Stomach (tissue), 9 donors: Measurements from ENCODE around the gene PRKG1. TPM values are rescaled to one million over a fixed set of nuclear protein-coding genes. Genes with fewer than 3 reads are reported as not detected.

Source experiments
- DNase-seq, 2 donors: peaks; one replicate each; pipeline versions ENCODE4 v3.0.0 to v3.0.0-alpha.2; 2013 to 2019
- H3K27ac ChIP-seq, 5 donors: fragments of 200-600 bp in 4 of 5; sonication (generic) in 4 of 5; one replicate each; pipeline ENCODE4 v1.5.1; 2013 to 2019; ENCODE audit warnings: mild to moderate bottlenecking in 1 of 5, moderate library complexity in 1 of 5
- H3K27me3 ChIP-seq, 3 donors: fragments of 200-600 bp; sonication (generic); one replicate each; pipeline ENCODE4 v1.5.1; 2017 to 2019; ENCODE audit warnings: mixed run types in 1 of 3
- H3K36me3 ChIP-seq, 4 donors: fragments of 200-600 bp; sonication (generic); 1 replicate in 3 of 4; 2 replicates in 1 of 4; pipeline ENCODE4 v1.5.1; 2016 to 2019
- H3K4me1 ChIP-seq, 4 donors: fragments of 200-600 bp; sonication (generic); one replicate each; pipeline ENCODE4 v1.5.1; 2016 to 2019
- H3K4me3 ChIP-seq, 4 donors: fragments of 200-600 bp; sonication (generic) in 3 of 4; one replicate each; pipeline ENCODE4 v1.5.1; 2016 to 2019; ENCODE audit warnings: mild to moderate bottlenecking in 1 of 4
- H3K9me3 ChIP-seq, 4 donors: fragments of 200-600 bp; sonication (generic); one replicate each; pipeline ENCODE4 v1.5.1; 2016 to 2019
- CTCF ChIP-seq, 7 experiments: fragments of 450-650 bp in 4 of 7; fragments of 200-600 bp in 3 of 7; sonication (generic) in 3 of 7; IDR thresholded peaks; one replicate each; pipeline ENCODE4 v1.5.1; 2016 to 2019; ENCODE audit warnings: antibody characterized with exemption in 7 of 7, control low read depth in 2 of 7, mild to moderate bottlenecking in 1 of 7
- EP300 ChIP-seq: sonication (generic); formaldehyde crosslinking; IDR thresholded peaks from one replicate; pipeline ENCODE4 v1.6.1; 2017; ENCODE audit warnings: antibody characterized with exemption
- POLR2A ChIP-seq, 4 donors: fragments of 450-650 bp; IDR thresholded peaks; one replicate each; pipeline ENCODE4 v1.6.1; 2016; ENCODE audit warnings: antibody characterized with exemption in 4 of 4, control low read depth in 2 of 4, mild to moderate bottlenecking in 1 of 4, moderate library complexity in 1 of 4
- POLR2AphosphoS5 ChIP-seq, 3 donors: sonication (generic); formaldehyde crosslinking; IDR thresholded peaks; one replicate each; pipeline ENCODE4 v1.6.1; 2016; ENCODE audit warnings: antibody characterized with exemption in 3 of 3
- WGBS, 5 donors: extraction: QIAGEN DNeasy Blood & Tissue Kit in 3 of 5; methylation state at CpG; one replicate each; pipeline versions ENCODE4 v1.1.5 to v1.1.7; 2013 to 2018; 5-methylcytosine and 5-hydroxymethylcytosine counted together
- intact Hi-C: fragments of 100-400 bp; cut with DNase I; formaldehyde crosslinking; loops from one replicate; pipeline ENCODE4 v1.15.1; 2023; ENCODE audit warnings: low total_unique reads
- polyA plus RNA-seq, 3 donors: library from polyadenylated mRNA; stranded (reverse); fragments of 200-250 nt; gene quantifications; one replicate each; pipeline ENCODE4 v1.2.3, GENCODE V29; 2013
- total RNA-seq, 5 donors: library from RNA; depleted of rRNA; stranded (reverse); fragments of >200 nt; gene quantifications; one replicate each; pipeline versions ENCODE4 v1.1.0 to v1.2.3, GENCODE V29; 2014 to 2016
- donor health status: healthy with polysubstance abuse.
- donor health status: Bipolar disorder and iron deficiency.
- donor health status: healthy.

Gene PRKG1
- total and polyA plus RNA-seq, 8 donors, result 1.5 to 89.2 (median 14.3) TPM

DNA sequence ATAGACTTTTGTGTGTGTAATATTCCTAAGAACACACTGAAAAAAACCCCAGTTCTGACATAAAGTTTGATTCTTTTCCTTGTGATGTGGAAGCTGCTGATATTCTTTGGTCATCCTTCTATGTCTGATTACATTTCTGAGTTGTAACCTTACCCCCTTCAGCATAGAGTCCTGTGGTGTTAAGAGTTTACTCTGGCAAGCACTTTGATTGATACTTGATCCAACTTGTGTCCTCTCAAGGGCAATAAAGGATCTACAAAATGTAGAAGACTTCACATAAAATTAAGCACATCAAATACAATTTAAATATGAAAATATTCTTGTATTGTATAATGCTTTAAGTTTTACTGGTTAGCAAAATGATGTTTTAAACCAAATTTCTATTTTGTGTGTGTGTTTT, 1018.1 kb downstream of the PRKG1 start:
- TF ChIP-seq POLR2A (IDR thresholded peaks at IDR 0.05) (no peak), EP300 (no peak), CTCF (IDR thresholded peaks at IDR 0.05) (no peak), POLR2AphosphoS5 (IDR thresholded peaks at IDR 0.05) (no peak)
- Histone ChIP-seq H3K27ac (no peak overlapping the region), H3K4me1 (no peaks in the 10 kb centered on the region), H3K4me3 (no peak overlapping the region), H3K9me3 (no peaks in the 10 kb centered on the region), H3K36me3 (no peaks in the 10 kb centered on the region), H3K27me3 (no peaks in the 10 kb centered on the region)
- DNase-seq, result no peak
- intact Hi-C loops, result no loop called here

DNA sequence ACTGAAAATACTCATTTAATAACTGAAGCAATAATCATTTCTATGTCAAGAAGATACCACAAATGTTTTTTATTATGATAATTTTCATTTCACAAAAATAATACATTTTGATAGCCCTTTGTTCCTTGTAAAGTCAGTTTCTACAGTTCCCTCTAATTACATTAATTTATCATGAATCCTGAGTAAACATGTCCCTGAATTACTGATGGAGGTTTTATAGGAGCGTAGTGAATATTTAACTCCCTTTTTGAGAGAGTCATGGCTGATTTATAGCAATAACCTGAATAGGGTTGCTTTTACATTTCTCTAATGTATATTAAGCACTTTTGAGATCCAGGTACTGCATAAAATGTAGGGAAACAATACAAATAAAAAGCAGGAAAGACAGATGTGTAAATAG, 1023.8 kb downstream of the PRKG1 start:
- 82 to 91% (median 88%) methylated on average over 1 of the region's 1 CpG for WGBS, 5 donors
- intact Hi-C loops, result no loop called here
- H3K4me1 ChIP-seq, result no peaks in the 10 kb centered on the region
- no peaks in the 10 kb centered on the region for H3K9me3 ChIP-seq
- no peak for DNase-seq
- H3K27me3 ChIP-seq, result no peaks in the 10 kb centered on the region
- TF ChIP-seq POLR2A (IDR thresholded peaks at IDR 0.05) (no peak), POLR2AphosphoS5 (IDR thresholded peaks at IDR 0.05) (no peak), EP300 (no peak), CTCF (IDR thresholded peaks at IDR 0.05) (no peak)
- H3K27ac ChIP-seq, result no peak overlapping the region
- H3K36me3 ChIP-seq, result no peaks in the 10 kb centered on the region
- no peak overlapping the region for H3K4me3 ChIP-seq

DNA sequence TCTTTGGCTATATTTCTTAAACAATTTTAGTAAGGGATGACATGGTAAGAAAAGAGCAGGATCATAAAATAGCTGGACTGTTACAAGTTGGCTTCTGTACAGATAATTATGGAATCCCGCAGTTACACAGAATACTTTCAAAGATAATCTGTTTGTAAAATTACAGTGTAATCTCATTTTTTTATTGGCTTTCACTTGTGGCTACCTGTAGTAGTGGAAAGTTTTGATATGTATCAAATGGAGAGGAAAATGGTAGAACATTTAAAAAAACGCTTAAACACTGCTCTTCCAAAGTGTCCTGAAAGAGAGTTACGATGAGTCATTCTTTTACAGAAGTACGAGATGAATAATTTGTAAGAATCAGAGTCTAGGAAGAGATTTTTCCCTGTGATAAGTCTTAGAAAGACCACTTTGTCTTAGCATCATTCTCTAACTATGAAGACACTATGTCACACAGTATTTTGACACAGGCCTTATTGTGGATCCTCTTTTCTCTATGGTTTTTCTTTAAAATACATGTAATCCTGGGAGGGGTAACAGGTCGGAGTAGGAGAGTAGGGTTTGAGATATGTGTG, 1024.8 kb downstream of the PRKG1 start:
- H3K4me1 ChIP-seq, result no peaks in the 10 kb centered on the region
- no peak overlapping the region for H3K4me3 ChIP-seq
- intact Hi-C loops, result no loop called here
- no peak for DNase-seq
- H3K27ac ChIP-seq, result no peak overlapping the region
- H3K9me3 ChIP-seq, result no peaks in the 10 kb centered on the region
- TF ChIP-seq POLR2A (IDR thresholded peaks at IDR 0.05) (no peak), CTCF (IDR thresholded peaks at IDR 0.05) (no peak), EP300 (no peak), POLR2AphosphoS5 (IDR thresholded peaks at IDR 0.05) (no peak)
- no peaks in the 10 kb centered on the region for H3K36me3 ChIP-seq
- no peaks in the 10 kb centered on the region for H3K27me3 ChIP-seq
- 85 to 90% (median 87%) methylated on average over 5 of the region's 5 CpGs for WGBS, 5 donors

- H3K27me3 ChIP-seq, result no peaks in the 10 kb centered on the region
- TF ChIP-seq CTCF (IDR thresholded peaks at IDR 0.05) (no peak), POLR2A (IDR thresholded peaks at IDR 0.05) (no peak), EP300 (no peak), POLR2AphosphoS5 (IDR thresholded peaks at IDR 0.05) (no peak)
- no peak overlapping the region for H3K27ac ChIP-seq
- H3K4me3 ChIP-seq, result no peak overlapping the region
- WGBS, 5 donors, result 55 to 66% (median 61%) methylated on average over 6 of the region's 6 CpGs
- H3K4me1 ChIP-seq, result no peaks in the 10 kb centered on the region
- DNase-seq, result peak in 1 of 2 donors; percentile 32
- H3K9me3 ChIP-seq, result no peaks in the 10 kb centered on the region
- H3K36me3 ChIP-seq, result no peaks in the 10 kb centered on the region
- intact Hi-C loops, result no loop called here
These were observed 1025.8 kb downstream of the PRKG1 start for GRCh38 chr10:52100011-52100547.
